Vagina (tissue), 2 donors: Measurements from ENCODE around the gene NTM.

ENCODE experiments used
- POLR2A ChIP-seq, 2 donors: fragments of 450-650 bp; IDR thresholded peaks; one replicate each; pipeline ENCODE4 v1.6.1; 2017; ENCODE audit warnings: antibody characterized with exemption in 2 of 2, mild to moderate bottlenecking in 2 of 2, moderate library complexity in 2 of 2
- POLR2AphosphoS5 ChIP-seq, 2 donors: sonication (generic); formaldehyde crosslinking; IDR thresholded peaks; one replicate each; pipeline ENCODE4 v1.9.0; 2017; ENCODE audit warnings: antibody characterized with exemption in 2 of 2, mild to moderate bottlenecking in 2 of 2, low read depth in 1 of 2; ENCODE audit not compliant: insufficient read depth in 1 of 2
- TF ChIP-seq, protein P1 (sequence below), 3 experiments: fragments of 450-650 bp in 2 of 3; fragments of 200-600 bp in 1 of 3; sonication (generic) in 1 of 3; IDR thresholded peaks; one replicate each; pipeline ENCODE4 v1.5.1; 2017 to 2019; ENCODE audit warnings: antibody characterized with exemption in 3 of 3, mild to moderate bottlenecking in 2 of 3, moderate library complexity in 2 of 3

DNA sequence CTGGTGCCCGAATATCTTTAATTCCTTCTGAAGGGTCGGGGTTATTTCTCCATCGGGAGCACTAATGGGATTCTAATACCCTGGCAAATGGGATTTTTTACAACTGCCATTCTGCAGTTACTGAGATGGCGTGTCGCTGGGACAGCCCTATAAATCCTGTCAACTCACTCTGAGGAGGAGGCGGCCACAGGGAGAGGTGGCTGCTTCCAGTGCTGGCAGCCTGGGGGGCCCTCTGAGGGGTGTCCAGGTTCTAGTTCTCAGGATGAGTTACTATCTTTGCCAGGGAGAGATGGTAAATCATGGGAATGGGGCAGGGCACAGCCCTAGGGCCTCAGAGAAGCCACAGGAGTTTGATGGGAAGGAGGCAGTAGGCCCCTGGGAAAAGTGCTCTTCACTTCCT is 135.9 kb downstream of the NTM start:
- TF ChIP-seq, protein P1, sequence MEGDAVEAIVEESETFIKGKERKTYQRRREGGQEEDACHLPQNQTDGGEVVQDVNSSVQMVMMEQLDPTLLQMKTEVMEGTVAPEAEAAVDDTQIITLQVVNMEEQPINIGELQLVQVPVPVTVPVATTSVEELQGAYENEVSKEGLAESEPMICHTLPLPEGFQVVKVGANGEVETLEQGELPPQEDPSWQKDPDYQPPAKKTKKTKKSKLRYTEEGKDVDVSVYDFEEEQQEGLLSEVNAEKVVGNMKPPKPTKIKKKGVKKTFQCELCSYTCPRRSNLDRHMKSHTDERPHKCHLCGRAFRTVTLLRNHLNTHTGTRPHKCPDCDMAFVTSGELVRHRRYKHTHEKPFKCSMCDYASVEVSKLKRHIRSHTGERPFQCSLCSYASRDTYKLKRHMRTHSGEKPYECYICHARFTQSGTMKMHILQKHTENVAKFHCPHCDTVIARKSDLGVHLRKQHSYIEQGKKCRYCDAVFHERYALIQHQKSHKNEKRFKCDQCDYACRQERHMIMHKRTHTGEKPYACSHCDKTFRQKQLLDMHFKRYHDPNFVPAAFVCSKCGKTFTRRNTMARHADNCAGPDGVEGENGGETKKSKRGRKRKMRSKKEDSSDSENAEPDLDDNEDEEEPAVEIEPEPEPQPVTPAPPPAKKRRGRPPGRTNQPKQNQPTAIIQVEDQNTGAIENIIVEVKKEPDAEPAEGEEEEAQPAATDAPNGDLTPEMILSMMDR (IDR thresholded peaks at IDR 0.05) = no peak
- no peak for TF ChIP-seq POLR2A (IDR thresholded peaks at IDR 0.05)
- TF ChIP-seq POLR2AphosphoS5 (IDR thresholded peaks at IDR 0.05; ENCODE audit: insufficient read depth in 1 of 2, low read depth in 1 of 2) = no peak
